HepG2 (cell line): Measurements from ENCODE around the gene MSANTD1. TPM values are rescaled to one million over a fixed set of nuclear protein-coding genes. Genes with fewer than 3 reads are reported as not detected.

Experiments used
- ATF6 ChIP-seq: sonication (generic); formaldehyde crosslinking; conservative IDR thresholded peaks from 2 replicates; pipeline ENCODE4 v1.4.0; 2020; ENCODE audit warnings: missing genetic modification reagents
- CREM ChIP-seq, 2 experiments: sonication (generic) in 1 of 2; formaldehyde crosslinking in 1 of 2; IDR thresholded peaks; 2 replicates each; pipeline versions ENCODE4 v1.4.0 to v1.6.1; 2016 to 2020; ENCODE audit warnings: antibody characterized with exemption in 1 of 2, mild to moderate bottlenecking in 1 of 2, missing genetic modification reagents in 1 of 2
- ELF1 ChIP-seq: sonication (generic); formaldehyde crosslinking; IDR thresholded peaks from 2 replicates; pipeline ENCODE4 v1.4.0; 2020; ENCODE audit warnings: missing genetic modification reagents
- GRHL1 ChIP-seq: sonication (generic); formaldehyde crosslinking; conservative IDR thresholded peaks from 2 replicates; pipeline ENCODE4 v1.8.0; 2022; ENCODE audit warnings: missing genetic modification reagents
- HNRNPK ChIP-seq: fragments of 200-400 bp; formaldehyde crosslinking; IDR thresholded peaks from 2 replicates; pipeline ENCODE4 v1.6.1; 2018; ENCODE audit warnings: low read length, low read depth, moderate library complexity, mild to moderate bottlenecking; ENCODE audit not compliant: poor library complexity, severe bottlenecking
- KDM1A ChIP-seq: IDR thresholded peaks from 2 replicates; pipeline ENCODE4 v1.6.1; 2016; ENCODE audit warnings: missing compliant biosample characterization
- MTF1 ChIP-seq: sonication (generic); formaldehyde crosslinking; IDR thresholded peaks from 2 replicates; pipeline ENCODE4 v1.5.0; 2020; ENCODE audit warnings: missing genetic modification reagents
- SMAD9 ChIP-seq: sonication (generic); formaldehyde crosslinking; IDR thresholded peaks from 2 replicates; pipeline ENCODE4 v1.5.1; 2020; ENCODE audit warnings: mild to moderate bottlenecking, missing genetic modification reagents
- TRIM22 ChIP-seq: fragments of 450-650 bp; IDR thresholded peaks from 2 replicates; pipeline ENCODE4 v1.6.1; 2017
- ZFP36L1 ChIP-seq: sonication (generic); formaldehyde crosslinking; IDR thresholded peaks from 2 replicates; pipeline ENCODE4 v1.8.0; 2022; ENCODE audit warnings: mild to moderate bottlenecking, missing genetic modification reagents, moderate library complexity
- ZNF256 ChIP-seq: sonication (generic); formaldehyde crosslinking; conservative IDR thresholded peaks from 2 replicates; pipeline ENCODE4 v1.4.0; 2020; ENCODE audit warnings: missing genetic modification reagents
- ZNF556 ChIP-seq: sonication (generic); formaldehyde crosslinking; IDR thresholded peaks from 2 replicates; pipeline ENCODE4 v1.4.0; 2020; ENCODE audit warnings: mild to moderate bottlenecking, missing genetic modification reagents, borderline replicate concordance
- ZNF746 ChIP-seq: sonication (generic); formaldehyde crosslinking; IDR thresholded peaks from 2 replicates; pipeline ENCODE4 v1.8.0; 2022; ENCODE audit warnings: mild to moderate bottlenecking, missing genetic modification reagents
- ZNF850 ChIP-seq: sonication (generic); formaldehyde crosslinking; conservative IDR thresholded peaks from 2 replicates; pipeline ENCODE4 v1.9.0; 2021; ENCODE audit warnings: mild to moderate bottlenecking, missing genetic modification reagents
- polyA plus RNA-seq, 8 experiments: library from polyadenylated mRNA; depleted of rRNA in 3 of 8; stranded (reverse) in 7 of 8; unstranded in 1 of 8; fragments of >200 nt; fragmentation: Illumina TruSeq in 4 of 8; extraction: Trizol in 4 of 8; gene quantifications; 2 replicates each; pipeline versions ENCODE4 v1.2.1 to v1.2.3, GENCODE V29; 2011 to 2016; ENCODE audit warnings: low read depth in 4 of 8, missing spikeins in 1 of 8, mixed read lengths in 1 of 8; ENCODE audit not compliant: insufficient read depth in 1 of 8
- total RNA-seq, 5 experiments: library from RNA; depleted of rRNA; stranded (reverse); fragments of >200 nt; fragmentation: Illumina TruSeq; extraction: Trizol; gene quantifications; 2 replicates each; pipeline ENCODE4 v1.2.3, GENCODE V29; 2016; ENCODE audit warnings: low read depth in 1 of 5
- TF ChIP-seq, protein P1 (sequence below): sonication (generic); formaldehyde crosslinking; IDR thresholded peaks from 2 replicates; pipeline ENCODE4 v1.5.0; 2020; ENCODE audit warnings: missing genetic modification reagents
- TF ChIP-seq, protein P2 (sequence below): sonication (generic); formaldehyde crosslinking; IDR thresholded peaks from 2 replicates; pipeline ENCODE4 v1.5.1; 2020; ENCODE audit warnings: missing genetic modification reagents, mild to moderate bottlenecking, borderline replicate concordance
- TF ChIP-seq, protein P3 (sequence below): sonication (generic); formaldehyde crosslinking; IDR thresholded peaks from 2 replicates; pipeline ENCODE4 v1.5.0; 2020; ENCODE audit warnings: missing genetic modification reagents
- TF ChIP-seq, protein P4 (sequence below): sonication (generic); formaldehyde crosslinking; IDR thresholded peaks from 2 replicates; pipeline ENCODE4 v1.8.0; 2022; ENCODE audit warnings: missing genetic modification reagents, low read depth, mild to moderate bottlenecking, borderline replicate concordance

Gene MSANTD1
- total and polyA plus RNA-seq, 2 of the 13 experiments (the other 11 are each of a cell fraction or from before 2014, with no cell fraction given), result 0.22 to 0.40 TPM

DNA sequence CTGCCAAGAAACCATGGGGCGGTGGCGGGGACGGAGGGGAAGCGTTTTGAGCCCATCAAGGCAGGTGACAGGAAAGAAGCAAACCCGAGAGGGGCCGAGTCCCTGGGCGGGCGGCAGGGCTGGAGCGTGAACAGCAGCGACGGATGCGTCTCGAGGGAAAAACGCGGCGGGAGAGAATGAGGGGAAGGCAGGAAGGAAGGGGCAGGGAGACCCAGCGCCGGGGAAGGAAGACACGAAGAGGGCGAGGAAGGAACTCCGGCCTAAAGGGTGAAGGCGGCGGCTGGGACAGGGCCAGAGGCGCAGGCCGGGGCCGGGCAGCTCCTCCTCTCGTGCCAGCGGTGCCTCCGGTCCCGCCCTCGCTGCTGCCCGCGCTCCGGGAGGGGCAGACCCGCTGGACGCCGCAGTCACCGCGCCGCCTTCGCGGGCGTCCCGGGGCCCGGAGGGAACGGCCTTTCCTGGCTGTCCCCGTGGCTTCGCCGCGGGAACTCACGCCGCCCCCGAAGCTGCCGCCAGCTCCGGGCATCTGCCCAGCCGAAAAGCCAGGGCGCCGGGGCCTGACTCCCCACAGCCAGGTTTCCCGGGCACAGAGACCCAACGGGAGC is 43.1 kb downstream of the MSANTD1 start (continued):
- TF ChIP-seq, protein P1, sequence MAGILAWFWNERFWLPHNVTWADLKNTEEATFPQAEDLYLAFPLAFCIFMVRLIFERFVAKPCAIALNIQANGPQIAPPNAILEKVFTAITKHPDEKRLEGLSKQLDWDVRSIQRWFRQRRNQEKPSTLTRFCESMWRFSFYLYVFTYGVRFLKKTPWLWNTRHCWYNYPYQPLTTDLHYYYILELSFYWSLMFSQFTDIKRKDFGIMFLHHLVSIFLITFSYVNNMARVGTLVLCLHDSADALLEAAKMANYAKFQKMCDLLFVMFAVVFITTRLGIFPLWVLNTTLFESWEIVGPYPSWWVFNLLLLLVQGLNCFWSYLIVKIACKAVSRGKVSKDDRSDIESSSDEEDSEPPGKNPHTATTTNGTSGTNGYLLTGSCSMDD, result no peak
- TF ChIP-seq ZFP36L1 (CRISPR knock-in tag) (no peak), KDM1A (CRISPR knock-in tag) (no peak), CREM (IDR thresholded peaks at IDR 0.05) (no peak), CREM (CRISPR knock-in tag; IDR thresholded peaks at IDR 0.05) (no peak), MTF1 (CRISPR knock-in tag) (no peak; the same call in 1 of the 2 replicates), SMAD9 (CRISPR knock-in tag) (no peak), ZNF256 (CRISPR knock-in tag) (peak; percentile 24; the same call in 1 of the 2 replicates), ATF6 (CRISPR knock-in tag) (no peak), ZNF556 (CRISPR knock-in tag) (peak; percentile 66; the same call in 1 of the 2 replicates), ELF1 (CRISPR knock-in tag) (no peak), GRHL1 (no peak), ZNF746 (CRISPR knock-in tag) (0 out of 2 replicates have a peak, but pooled peaks have one; percentile 51), ZNF850 (CRISPR knock-in tag) (no peak), HNRNPK (peak; percentile 68), TRIM22 (no peak)
- TF ChIP-seq, protein P2, sequence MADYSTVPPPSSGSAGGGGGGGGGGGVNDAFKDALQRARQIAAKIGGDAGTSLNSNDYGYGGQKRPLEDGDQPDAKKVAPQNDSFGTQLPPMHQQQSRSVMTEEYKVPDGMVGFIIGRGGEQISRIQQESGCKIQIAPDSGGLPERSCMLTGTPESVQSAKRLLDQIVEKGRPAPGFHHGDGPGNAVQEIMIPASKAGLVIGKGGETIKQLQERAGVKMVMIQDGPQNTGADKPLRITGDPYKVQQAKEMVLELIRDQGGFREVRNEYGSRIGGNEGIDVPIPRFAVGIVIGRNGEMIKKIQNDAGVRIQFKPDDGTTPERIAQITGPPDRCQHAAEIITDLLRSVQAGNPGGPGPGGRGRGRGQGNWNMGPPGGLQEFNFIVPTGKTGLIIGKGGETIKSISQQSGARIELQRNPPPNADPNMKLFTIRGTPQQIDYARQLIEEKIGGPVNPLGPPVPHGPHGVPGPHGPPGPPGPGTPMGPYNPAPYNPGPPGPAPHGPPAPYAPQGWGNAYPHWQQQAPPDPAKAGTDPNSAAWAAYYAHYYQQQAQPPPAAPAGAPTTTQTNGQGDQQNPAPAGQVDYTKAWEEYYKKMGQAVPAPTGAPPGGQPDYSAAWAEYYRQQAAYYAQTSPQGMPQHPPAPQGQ (CRISPR knock-in tag), result no peak
- TF ChIP-seq, protein P3, sequence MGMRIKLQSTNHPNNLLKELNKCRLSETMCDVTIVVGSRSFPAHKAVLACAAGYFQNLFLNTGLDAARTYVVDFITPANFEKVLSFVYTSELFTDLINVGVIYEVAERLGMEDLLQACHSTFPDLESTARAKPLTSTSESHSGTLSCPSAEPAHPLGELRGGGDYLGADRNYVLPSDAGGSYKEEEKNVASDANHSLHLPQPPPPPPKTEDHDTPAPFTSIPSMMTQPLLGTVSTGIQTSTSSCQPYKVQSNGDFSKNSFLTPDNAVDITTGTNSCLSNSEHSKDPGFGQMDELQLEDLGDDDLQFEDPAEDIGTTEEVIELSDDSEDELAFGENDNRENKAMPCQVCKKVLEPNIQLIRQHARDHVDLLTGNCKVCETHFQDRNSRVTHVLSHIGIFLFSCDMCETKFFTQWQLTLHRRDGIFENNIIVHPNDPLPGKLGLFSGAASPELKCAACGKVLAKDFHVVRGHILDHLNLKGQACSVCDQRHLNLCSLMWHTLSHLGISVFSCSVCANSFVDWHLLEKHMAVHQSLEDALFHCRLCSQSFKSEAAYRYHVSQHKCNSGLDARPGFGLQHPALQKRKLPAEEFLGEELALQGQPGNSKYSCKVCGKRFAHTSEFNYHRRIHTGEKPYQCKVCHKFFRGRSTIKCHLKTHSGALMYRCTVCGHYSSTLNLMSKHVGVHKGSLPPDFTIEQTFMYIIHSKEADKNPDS (CRISPR knock-in tag), result peak; percentile 82; the same call in 1 of the 2 replicates
- TF ChIP-seq, protein P4, sequence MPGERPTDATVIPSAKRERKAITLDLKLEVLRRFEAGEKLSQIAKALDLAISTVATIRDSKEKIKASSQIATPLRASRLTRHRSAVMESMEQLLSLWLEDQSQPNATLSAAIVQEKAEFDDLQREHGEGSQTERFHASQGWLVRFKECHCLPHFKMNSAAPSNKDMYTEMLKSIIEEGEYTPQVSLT (CRISPR knock-in tag), result no peak
